Chondrocyte (in vitro differentiated cells): ENCODE data around the gene FER. TPM values are rescaled to one million over a fixed set of nuclear protein-coding genes. Genes with fewer than 3 reads are reported as not detected.
A peak's percentile ranks its signal among the peaks of the same experiment; 100 is the strongest.

ENCODE experiments used
- DNase-seq: peaks from one replicate; pipeline ENCODE4 v3.0.0; 2021; ENCODE audit warnings: mixed read lengths, low spot score
- H3K27ac Mint-ChIP-seq: one replicate; pipeline ENCODE4 v1.8.0; 2021; ENCODE audit warnings: mild to moderate bottlenecking, moderate library complexity, mixed read lengths; ENCODE audit not compliant: unreplicated experiment
- H3K27me3 Mint-ChIP-seq: 2 replicates; pipeline ENCODE4 v1.8.0; 2021; ENCODE audit warnings: low read depth, mixed read lengths
- H3K36me3 Mint-ChIP-seq: 2 replicates; pipeline ENCODE4 v1.8.0; 2021; ENCODE audit warnings: low read depth, mixed read lengths
- H3K4me1 Mint-ChIP-seq: 2 replicates; pipeline ENCODE4 v1.8.0; 2021; ENCODE audit warnings: low read depth, mild to moderate bottlenecking, mixed read lengths
- H3K4me3 Mint-ChIP-seq: one replicate; pipeline ENCODE4 v1.8.0; 2021; ENCODE audit warnings: mild to moderate bottlenecking, moderate library complexity, mixed read lengths; ENCODE audit not compliant: unreplicated experiment
- H3K9me3 Mint-ChIP-seq: 2 replicates; pipeline ENCODE4 v1.8.0; 2021; ENCODE audit warnings: low read depth, mixed read lengths
- CTCF ChIP-seq: fragments of 200-600 bp; sonication (generic); IDR thresholded peaks from 2 replicates; pipeline ENCODE4 v1.5.0; 2021; ENCODE audit warnings: antibody characterized with exemption, mild to moderate bottlenecking, moderate library complexity
- total RNA-seq: library from RNA; stranded (reverse); gene quantifications from 3 replicates; pipeline ENCODE4 v1.2.1, GENCODE V29; 2021

Gene FER
- total RNA-seq, 1 donor from 2014 or later: 23.5 TPM

- no peak overlapping the region for H3K4me3 Mint-ChIP-seq
Observed at GRCh38 chr5:109141222-109142200, 393.8 kb downstream of the FER start.

GRCh38 chr5:109143031-109143430, 395.3 kb downstream of the FER start:
- TF ChIP-seq CTCF: no peak
- no peak overlapping the region for H3K27ac Mint-ChIP-seq

More at GRCh38 chr5:109141222-109142200, 393.8 kb downstream of the FER start:
- Mint-ChIP-seq H3K36me3 (peaks cover 1% of the 10 kb centered on the region), H3K4me1 (peaks cover 34% of the 10 kb centered on the region), H3K27ac (peak overlapping the region; percentile 27), H3K9me3 (no peaks in the 10 kb centered on the region), H3K27me3 (no peaks in the 10 kb centered on the region)
- no peak for DNase-seq
- TF ChIP-seq CTCF: peak; percentile 22

GRCh38 chr5:109145139-109145538, 397.4 kb downstream of the FER start:
- Mint-ChIP-seq H3K9me3 (no peaks in the 10 kb centered on the region), H3K4me1 (peaks cover 27% of the 10 kb centered on the region), H3K27ac (no peak overlapping the region), H3K36me3 (peaks cover 1% of the 10 kb centered on the region), H3K27me3 (no peaks in the 10 kb centered on the region), H3K4me3 (no peak overlapping the region)
- no peak for DNase-seq
- TF ChIP-seq CTCF: no peak

More at GRCh38 chr5:109143031-109143430, 395.3 kb downstream of the FER start:
- Mint-ChIP-seq H3K36me3 (peaks cover 1% of the 10 kb centered on the region), H3K4me3 (no peak overlapping the region), H3K9me3 (no peaks in the 10 kb centered on the region), H3K27me3 (no peaks in the 10 kb centered on the region), H3K4me1 (peaks cover 27% of the 10 kb centered on the region)
- no peak for DNase-seq

- Mint-ChIP-seq H3K4me1 (peaks cover 27% of the 10 kb centered on the region), H3K36me3 (peaks cover 1% of the 10 kb centered on the region), H3K27ac (no peak overlapping the region), H3K27me3 (no peaks in the 10 kb centered on the region), H3K9me3 (no peaks in the 10 kb centered on the region), H3K4me3 (no peak overlapping the region)
- no peak for DNase-seq
- TF ChIP-seq CTCF: no peak
Observed at GRCh38 chr5:109146591-109146990, 398.9 kb downstream of the FER start.

GRCh38 chr5:109152565-109152964, 404.9 kb downstream of the FER start:
- no peak overlapping the region for H3K27ac Mint-ChIP-seq
- H3K4me1 Mint-ChIP-seq: no peaks in the 10 kb centered on the region
- H3K36me3 Mint-ChIP-seq: no peaks in the 10 kb centered on the region
- no peak for DNase-seq
- no peak overlapping the region for H3K4me3 Mint-ChIP-seq
- H3K27me3 Mint-ChIP-seq: no peaks in the 10 kb centered on the region
- H3K9me3 Mint-ChIP-seq: no peaks in the 10 kb centered on the region
- TF ChIP-seq CTCF: no peak
